Breast epithelium (tissue), 4 donors: Measurements from ENCODE around the gene MINDY4. TPM values are rescaled to one million over a fixed set of nuclear protein-coding genes. Genes with fewer than 3 reads are reported as not detected.
"Not testable (repeated sequence)": the region's sequence is repeated elsewhere in the genome, so short reads cannot be mapped to it uniquely, and the experiment has no call there.

ENCODE experiments used
- DNase-seq, 2 donors: peaks; one replicate each; pipeline ENCODE4 v3.0.0-alpha.2; 2019; ENCODE audit warnings: low spot score in 2 of 2
- H3K27ac ChIP-seq, 2 donors: fragments of 200-600 bp; sonication (generic) in 1 of 2; one replicate each; pipeline ENCODE4 v1.5.1; 2016 to 2019; ENCODE audit warnings: mild to moderate bottlenecking in 1 of 2
- H3K27me3 ChIP-seq, 2 donors: fragments of 200-600 bp; sonication (generic) in 1 of 2; one replicate each; pipeline versions ENCODE4 v1.5.1 to v1.6.0; 2017 to 2019; ENCODE audit warnings: control low read depth in 1 of 2, mild to moderate bottlenecking in 1 of 2
- H3K36me3 ChIP-seq: fragments of 200-600 bp; one replicate; pipeline ENCODE4 v1.5.1; 2019
- H3K4me1 ChIP-seq, 2 donors: fragments of 200-600 bp; sonication (generic); one replicate each; pipeline ENCODE4 v1.5.1; 2016 to 2019; ENCODE audit warnings: control low read depth in 1 of 2
- H3K4me3 ChIP-seq, 3 donors: fragments of 200-600 bp; sonication (generic); 1 replicate in 2 of 3; 2 replicates in 1 of 3; pipeline ENCODE4 v1.5.1; 2016 to 2019; ENCODE audit warnings: mild to moderate bottlenecking in 3 of 3, moderate library complexity in 2 of 3
- H3K9me3 ChIP-seq, 2 donors: fragments of 200-600 bp; sonication (generic) in 1 of 2; one replicate each; pipeline ENCODE4 v1.5.1; 2016 to 2019; ENCODE audit warnings: control low read depth in 1 of 2
- POLR2A ChIP-seq: fragments of 450-650 bp; IDR thresholded peaks from one replicate; pipeline ENCODE4 v1.6.1; 2016; ENCODE audit warnings: antibody characterized with exemption, mild to moderate bottlenecking, moderate library complexity
- POLR2AphosphoS5 ChIP-seq, 3 donors: sonication (generic); formaldehyde crosslinking; IDR thresholded peaks; one replicate each; pipeline ENCODE4 v1.6.1; 2017; ENCODE audit warnings: antibody characterized with exemption in 3 of 3
- intact Hi-C: fragments of 100-400 bp; cut with DNase I; formaldehyde crosslinking; loops from one replicate; pipeline ENCODE4 v1.15.1; 2023; ENCODE audit warnings: low total_unique reads
- total RNA-seq, 3 donors: library from RNA; depleted of rRNA; stranded (reverse); fragments of >200 nt; gene quantifications; one replicate each; pipeline ENCODE4 v1.1.0, GENCODE V29; 2016
- TF ChIP-seq, protein P1 (sequence below), 3 donors: fragments of 450-650 bp; IDR thresholded peaks; one replicate each; pipeline ENCODE4 v1.5.1; 2016 to 2017; ENCODE audit warnings: antibody characterized with exemption in 3 of 3, mild to moderate bottlenecking in 3 of 3, moderate library complexity in 3 of 3

The MINDY4 gene
- total RNA-seq, 3 donors from 2014 or later: 5.6 to 14.9 (median 13.8) TPM

- no peaks in the 10 kb centered on the region for H3K9me3 ChIP-seq
- no peaks in the 10 kb centered on the region for H3K27me3 ChIP-seq
- H3K4me1 ChIP-seq: no peaks in the 10 kb centered on the region
- TF ChIP-seq, protein P1, sequence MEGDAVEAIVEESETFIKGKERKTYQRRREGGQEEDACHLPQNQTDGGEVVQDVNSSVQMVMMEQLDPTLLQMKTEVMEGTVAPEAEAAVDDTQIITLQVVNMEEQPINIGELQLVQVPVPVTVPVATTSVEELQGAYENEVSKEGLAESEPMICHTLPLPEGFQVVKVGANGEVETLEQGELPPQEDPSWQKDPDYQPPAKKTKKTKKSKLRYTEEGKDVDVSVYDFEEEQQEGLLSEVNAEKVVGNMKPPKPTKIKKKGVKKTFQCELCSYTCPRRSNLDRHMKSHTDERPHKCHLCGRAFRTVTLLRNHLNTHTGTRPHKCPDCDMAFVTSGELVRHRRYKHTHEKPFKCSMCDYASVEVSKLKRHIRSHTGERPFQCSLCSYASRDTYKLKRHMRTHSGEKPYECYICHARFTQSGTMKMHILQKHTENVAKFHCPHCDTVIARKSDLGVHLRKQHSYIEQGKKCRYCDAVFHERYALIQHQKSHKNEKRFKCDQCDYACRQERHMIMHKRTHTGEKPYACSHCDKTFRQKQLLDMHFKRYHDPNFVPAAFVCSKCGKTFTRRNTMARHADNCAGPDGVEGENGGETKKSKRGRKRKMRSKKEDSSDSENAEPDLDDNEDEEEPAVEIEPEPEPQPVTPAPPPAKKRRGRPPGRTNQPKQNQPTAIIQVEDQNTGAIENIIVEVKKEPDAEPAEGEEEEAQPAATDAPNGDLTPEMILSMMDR (IDR thresholded peaks at IDR 0.05): no peak
- TF ChIP-seq POLR2A (no peak), POLR2AphosphoS5 (IDR thresholded peaks at IDR 0.05) (no peak)
- H3K36me3 ChIP-seq: no peaks in the 10 kb centered on the region
- no peak overlapping the region for H3K27ac ChIP-seq
- no peak overlapping the region for H3K4me3 ChIP-seq
- DNase-seq: no peak
- intact Hi-C loops: no loop called here
These were observed 55.0 kb downstream of the MINDY4 start for GRCh38 chr7:30826181-30826580.

DNA sequence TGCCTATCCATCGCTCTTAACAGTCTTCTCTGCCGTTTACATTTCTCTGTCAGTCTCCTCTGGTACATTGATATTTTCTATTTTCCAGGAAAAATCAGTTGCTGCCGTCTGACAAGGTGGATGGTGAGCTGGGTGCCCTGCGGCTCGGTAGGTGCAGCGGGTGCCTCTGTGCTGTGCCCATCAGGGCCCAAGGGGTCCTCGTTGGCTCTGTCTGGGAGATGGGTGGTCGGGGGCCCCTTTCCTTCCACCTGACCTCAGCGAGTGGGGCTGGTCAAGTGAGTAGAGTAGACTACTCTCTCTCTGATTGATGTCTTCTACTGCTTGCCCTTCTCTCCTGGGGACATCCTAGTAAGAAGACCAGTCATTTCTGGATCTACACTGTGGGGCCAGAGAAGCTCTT lies 57.4 kb downstream of the MINDY4 start:
- Histone ChIP-seq H3K27ac (no peak overlapping the region), H3K9me3 (peaks cover 2% of the 10 kb centered on the region in 2 donors), H3K36me3 (no peaks in the 10 kb centered on the region), H3K4me1 (no peaks in the 10 kb centered on the region), H3K4me3 (no peak overlapping the region), H3K27me3 (no peaks in the 10 kb centered on the region)
- no peak for DNase-seq
- TF ChIP-seq, protein P1 (IDR thresholded peaks at IDR 0.05): no peak
- TF ChIP-seq POLR2A (no peak), POLR2AphosphoS5 (IDR thresholded peaks at IDR 0.05) (no peak)
- intact Hi-C loops: no loop called here

DNA sequence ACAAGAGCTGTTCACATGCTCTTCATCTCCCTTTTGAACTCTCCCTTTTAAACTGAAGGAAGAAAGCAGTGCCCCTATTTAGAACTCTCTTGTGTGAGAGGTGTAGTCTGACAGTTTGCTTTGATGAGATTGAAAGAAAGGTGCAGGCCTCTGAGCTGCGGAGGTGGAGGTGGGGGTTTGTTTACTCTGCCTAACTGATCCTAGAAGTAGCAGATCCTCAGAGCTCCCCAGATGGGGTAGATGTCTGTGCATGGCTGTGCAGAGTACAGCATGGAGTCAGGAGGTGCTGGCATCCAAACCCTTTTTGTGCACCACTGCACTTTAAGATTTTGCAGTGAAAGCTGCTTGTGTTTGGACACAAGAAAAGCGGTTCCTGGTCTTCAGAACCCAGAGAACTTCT lies 58.3 kb downstream of the MINDY4 start:
- no peak overlapping the region for H3K27ac ChIP-seq
- H3K27me3 ChIP-seq: no peaks in the 10 kb centered on the region
- peaks cover 10 to 11% of the 10 kb centered on the region in 2 donors for H3K9me3 ChIP-seq
- no peaks in the 10 kb centered on the region for H3K36me3 ChIP-seq
- H3K4me1 ChIP-seq: no peaks in the 10 kb centered on the region
- DNase-seq: no peak
- intact Hi-C loops: no loop called here
- TF ChIP-seq, protein P1 (IDR thresholded peaks at IDR 0.05): no peak
- no peak for TF ChIP-seq POLR2AphosphoS5 (IDR thresholded peaks at IDR 0.05)
- no peak for TF ChIP-seq POLR2A
- no peak overlapping the region for H3K4me3 ChIP-seq

DNA sequence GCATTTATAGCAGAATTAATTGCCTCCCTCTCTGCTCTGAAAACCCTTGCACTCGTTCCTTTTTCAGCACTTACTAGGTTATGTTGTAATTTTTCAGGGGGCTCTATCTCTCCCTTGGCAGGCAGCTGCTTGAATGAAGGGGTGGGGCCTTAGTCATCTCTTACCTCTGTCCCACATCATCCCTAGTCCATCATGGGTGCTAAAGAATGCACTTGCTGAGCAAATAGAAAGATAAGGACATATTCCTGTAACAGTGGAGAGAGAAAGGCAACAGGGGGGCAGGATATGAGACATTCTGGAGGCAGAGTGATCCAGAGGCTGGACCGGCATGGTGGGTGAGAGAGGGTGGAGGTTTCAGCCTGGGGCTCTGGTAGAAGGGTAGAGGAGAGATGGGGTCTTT lies 60.0 kb downstream of the MINDY4 start:
- intact Hi-C loops: no loop called here
- Histone ChIP-seq H3K4me1 (no peaks in the 10 kb centered on the region), H3K4me3 (no peak overlapping the region), H3K9me3 (peaks cover 10 to 11% of the 10 kb centered on the region in 2 donors), H3K36me3 (no peaks in the 10 kb centered on the region), H3K27ac (no peak overlapping the region), H3K27me3 (no peaks in the 10 kb centered on the region)
- TF ChIP-seq, protein P1 (IDR thresholded peaks at IDR 0.05): no peak
- no peak for TF ChIP-seq POLR2A
- TF ChIP-seq POLR2AphosphoS5 (IDR thresholded peaks at IDR 0.05): no peak
- DNase-seq: no peak

DNA sequence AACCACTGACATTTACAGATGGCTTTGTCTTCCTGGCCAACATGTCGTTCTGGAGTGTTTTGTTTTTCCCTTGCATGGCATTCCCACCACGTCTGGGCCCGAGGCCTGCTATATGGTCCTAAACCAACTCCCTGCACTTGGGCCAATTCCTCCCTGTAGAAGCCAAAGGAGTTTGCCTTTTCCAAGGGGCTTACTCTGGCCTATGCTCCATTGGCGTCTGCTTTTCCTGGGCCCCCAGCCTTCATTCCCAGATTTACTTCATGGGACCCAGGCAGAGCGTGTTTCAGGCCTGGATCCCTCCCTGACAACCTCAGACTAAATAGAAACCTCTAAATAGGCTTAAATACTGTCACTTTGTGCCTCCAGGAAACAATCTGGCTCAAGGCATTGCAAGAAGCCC lies 60.7 kb downstream of the MINDY4 start:
- intact Hi-C loops: no loop called here
- no peak for TF ChIP-seq POLR2AphosphoS5 (IDR thresholded peaks at IDR 0.05)
- TF ChIP-seq, protein P1 (IDR thresholded peaks at IDR 0.05): no peak
- TF ChIP-seq POLR2A: no peak

DNA sequence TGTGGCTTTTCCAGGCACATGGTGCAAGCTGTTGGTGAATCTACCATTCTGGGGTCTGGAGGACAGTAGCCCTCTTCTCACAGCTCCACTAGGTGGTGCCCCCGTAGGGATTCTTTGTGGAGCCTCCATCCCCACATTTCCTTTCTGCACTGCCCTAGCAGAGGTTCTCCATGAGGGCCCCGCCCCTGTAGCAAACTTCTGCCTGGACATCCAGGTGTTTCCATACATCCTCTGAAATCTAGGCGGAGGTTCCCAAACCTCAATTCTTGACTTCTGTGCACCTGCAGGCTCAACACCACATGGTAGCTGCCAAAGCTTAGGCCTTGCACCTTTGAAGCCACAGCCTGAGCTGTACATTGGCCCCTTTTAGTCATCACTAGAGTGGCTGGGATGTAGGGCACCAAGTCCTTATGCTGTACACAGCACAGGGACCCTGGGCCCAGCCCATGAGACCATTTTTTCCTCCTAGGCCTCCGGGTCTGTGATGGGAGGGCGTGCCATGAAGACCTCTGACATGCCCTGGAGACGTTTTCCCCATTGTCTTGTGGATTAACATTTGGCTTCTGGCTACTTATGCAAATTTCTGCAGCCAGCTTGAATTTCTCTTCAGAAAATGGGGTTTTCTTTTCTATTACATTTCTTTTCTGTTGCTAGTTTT lies 62.9 kb downstream of the MINDY4 start:
- H3K27ac ChIP-seq, H3K4me3 ChIP-seq, intact Hi-C loops, H3K36me3 ChIP-seq, H3K4me1 ChIP-seq, DNase-seq, H3K27me3 ChIP-seq: not testable (repeated sequence)
- peaks cover 10 to 11% of the 10 kb centered on the region in 2 donors for H3K9me3 ChIP-seq

More for the DNA sequence above, 60.7 kb downstream of the MINDY4 start:
- Histone ChIP-seq H3K27ac (no peak overlapping the region), H3K27me3 (no peaks in the 10 kb centered on the region), H3K36me3 (no peaks in the 10 kb centered on the region), H3K4me3 (no peak overlapping the region), H3K9me3 (peaks cover 10 to 11% of the 10 kb centered on the region in 2 donors), H3K4me1 (no peaks in the 10 kb centered on the region)
- DNase-seq: no peak
